HEK293 (cell line): ENCODE measurements around the gene REEP6.

Experiments used
- BCL11B ChIP-seq: fragments of 450-650 bp; formaldehyde crosslinking; IDR thresholded peaks from 2 replicates; pipeline ENCODE4 v1.5.1; 2016; ENCODE audit warnings: low read depth, missing biosample characterization, missing genetic modification characterization
- SALL2 ChIP-seq: fragments of 450-650 bp; formaldehyde crosslinking; IDR thresholded peaks from 2 replicates; pipeline ENCODE4 v1.5.0; 2017; ENCODE audit warnings: missing biosample characterization, mild to moderate bottlenecking, missing genetic modification characterization, borderline replicate concordance
- SP7 ChIP-seq: fragments of 450-650 bp; formaldehyde crosslinking; IDR thresholded peaks from 2 replicates; pipeline ENCODE4 v1.5.1; 2016; ENCODE audit warnings: missing biosample characterization, missing genetic modification characterization
- ZNF394 ChIP-seq: fragments of 450-650 bp; formaldehyde crosslinking; IDR thresholded peaks from 2 replicates; pipeline ENCODE4 v1.5.1; 2016; ENCODE audit warnings: missing biosample characterization, missing genetic modification characterization, mild to moderate bottlenecking, moderate library complexity, borderline replicate concordance
- ZNF830 ChIP-seq: fragments of 450-650 bp; IDR thresholded peaks from 2 replicates; pipeline ENCODE4 v1.5.0; 2018; ENCODE audit warnings: missing biosample characterization, missing genetic modification characterization, low read depth, mild to moderate bottlenecking, moderate library complexity
- ZSCAN23 ChIP-seq: fragments of 450-650 bp; formaldehyde crosslinking; IDR thresholded peaks from 2 replicates; pipeline ENCODE4 v1.5.1; 2016; ENCODE audit warnings: missing biosample characterization, missing genetic modification characterization
- TF ChIP-seq, protein P1 (sequence below): fragments of 450-650 bp; formaldehyde crosslinking; IDR thresholded peaks from 2 replicates; pipeline ENCODE4 v1.5.1; 2016; ENCODE audit warnings: missing biosample characterization, missing genetic modification characterization
- TF ChIP-seq, protein P2 (sequence below): fragments of 450-650 bp; formaldehyde crosslinking; IDR thresholded peaks from 2 replicates; pipeline ENCODE4 v1.5.1; 2016; ENCODE audit warnings: missing biosample characterization, missing genetic modification characterization, borderline replicate concordance
- TF ChIP-seq, protein P3 (sequence below): fragments of 450-650 bp; formaldehyde crosslinking; IDR thresholded peaks from 2 replicates; pipeline ENCODE4 v1.5.1; 2016; ENCODE audit warnings: missing biosample characterization, missing genetic modification characterization
- TF ChIP-seq, protein P4 (sequence below): fragments of 450-650 bp; formaldehyde crosslinking; IDR thresholded peaks from 2 replicates; pipeline ENCODE4 v1.5.1; 2016; ENCODE audit warnings: missing biosample characterization, missing genetic modification characterization
- TF ChIP-seq, protein P5 (sequence below): fragments of 450-650 bp; formaldehyde crosslinking; IDR thresholded peaks from 2 replicates; pipeline ENCODE4 v1.5.1; 2016; ENCODE audit warnings: missing biosample characterization, missing genetic modification characterization
- TF ChIP-seq, protein P6 (sequence below): fragments of 450-650 bp; formaldehyde crosslinking; IDR thresholded peaks from 2 replicates; pipeline ENCODE4 v1.5.1; 2016; ENCODE audit warnings: missing biosample characterization, missing genetic modification characterization
- TF ChIP-seq, protein P7 (sequence below): fragments of 450-650 bp; formaldehyde crosslinking; IDR thresholded peaks from 2 replicates; pipeline ENCODE4 v1.5.1; 2017; ENCODE audit warnings: missing biosample characterization, missing genetic modification characterization
- TF ChIP-seq, protein P8 (sequence below): fragments of 450-650 bp; formaldehyde crosslinking; IDR thresholded peaks from 2 replicates; pipeline ENCODE4 v1.5.1; 2016; ENCODE audit warnings: missing biosample characterization, missing genetic modification characterization

DNA sequence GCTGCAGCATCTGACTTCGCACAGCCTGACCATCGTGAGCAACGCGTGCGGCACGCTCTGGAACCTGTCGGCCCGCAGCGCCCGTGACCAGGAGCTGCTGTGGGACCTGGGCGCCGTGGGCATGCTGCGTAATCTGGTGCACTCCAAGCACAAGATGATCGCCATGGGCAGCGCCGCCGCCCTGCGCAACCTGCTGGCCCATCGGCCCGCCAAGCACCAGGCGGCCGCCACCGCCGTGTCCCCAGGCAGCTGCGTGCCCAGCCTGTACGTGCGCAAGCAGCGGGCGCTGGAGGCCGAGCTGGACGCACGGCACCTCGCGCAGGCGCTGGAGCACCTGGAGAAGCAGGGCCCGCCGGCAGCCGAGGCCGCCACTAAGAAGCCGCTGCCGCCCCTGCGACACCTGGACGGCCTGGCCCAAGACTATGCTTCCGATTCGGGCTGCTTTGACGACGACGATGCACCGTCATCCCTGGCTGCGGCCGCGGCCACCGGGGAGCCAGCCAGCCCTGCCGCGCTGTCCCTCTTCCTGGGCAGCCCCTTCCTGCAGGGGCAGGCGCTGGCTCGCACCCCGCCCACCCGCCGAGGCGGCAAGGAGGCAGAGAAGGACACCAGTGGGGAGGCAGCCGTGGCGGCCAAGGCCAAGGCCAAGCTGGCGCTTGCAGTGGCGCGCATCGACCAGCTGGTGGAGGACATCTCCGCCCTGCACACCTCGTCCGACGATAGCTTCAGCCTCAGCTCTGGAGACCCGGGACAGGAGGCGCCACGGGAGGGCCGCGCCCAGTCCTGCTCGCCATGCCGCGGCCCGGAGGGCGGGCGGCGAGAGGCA lies 25.6 kb upstream of the REEP6 start:
- TF ChIP-seq, protein P1, sequence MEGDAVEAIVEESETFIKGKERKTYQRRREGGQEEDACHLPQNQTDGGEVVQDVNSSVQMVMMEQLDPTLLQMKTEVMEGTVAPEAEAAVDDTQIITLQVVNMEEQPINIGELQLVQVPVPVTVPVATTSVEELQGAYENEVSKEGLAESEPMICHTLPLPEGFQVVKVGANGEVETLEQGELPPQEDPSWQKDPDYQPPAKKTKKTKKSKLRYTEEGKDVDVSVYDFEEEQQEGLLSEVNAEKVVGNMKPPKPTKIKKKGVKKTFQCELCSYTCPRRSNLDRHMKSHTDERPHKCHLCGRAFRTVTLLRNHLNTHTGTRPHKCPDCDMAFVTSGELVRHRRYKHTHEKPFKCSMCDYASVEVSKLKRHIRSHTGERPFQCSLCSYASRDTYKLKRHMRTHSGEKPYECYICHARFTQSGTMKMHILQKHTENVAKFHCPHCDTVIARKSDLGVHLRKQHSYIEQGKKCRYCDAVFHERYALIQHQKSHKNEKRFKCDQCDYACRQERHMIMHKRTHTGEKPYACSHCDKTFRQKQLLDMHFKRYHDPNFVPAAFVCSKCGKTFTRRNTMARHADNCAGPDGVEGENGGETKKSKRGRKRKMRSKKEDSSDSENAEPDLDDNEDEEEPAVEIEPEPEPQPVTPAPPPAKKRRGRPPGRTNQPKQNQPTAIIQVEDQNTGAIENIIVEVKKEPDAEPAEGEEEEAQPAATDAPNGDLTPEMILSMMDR = no peak
- TF ChIP-seq, protein P2, sequence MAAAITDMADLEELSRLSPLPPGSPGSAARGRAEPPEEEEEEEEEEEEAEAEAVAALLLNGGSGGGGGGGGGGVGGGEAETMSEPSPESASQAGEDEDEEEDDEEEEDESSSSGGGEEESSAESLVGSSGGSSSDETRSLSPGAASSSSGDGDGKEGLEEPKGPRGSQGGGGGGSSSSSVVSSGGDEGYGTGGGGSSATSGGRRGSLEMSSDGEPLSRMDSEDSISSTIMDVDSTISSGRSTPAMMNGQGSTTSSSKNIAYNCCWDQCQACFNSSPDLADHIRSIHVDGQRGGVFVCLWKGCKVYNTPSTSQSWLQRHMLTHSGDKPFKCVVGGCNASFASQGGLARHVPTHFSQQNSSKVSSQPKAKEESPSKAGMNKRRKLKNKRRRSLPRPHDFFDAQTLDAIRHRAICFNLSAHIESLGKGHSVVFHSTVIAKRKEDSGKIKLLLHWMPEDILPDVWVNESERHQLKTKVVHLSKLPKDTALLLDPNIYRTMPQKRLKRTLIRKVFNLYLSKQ = no peak
- TF ChIP-seq, protein P3, sequence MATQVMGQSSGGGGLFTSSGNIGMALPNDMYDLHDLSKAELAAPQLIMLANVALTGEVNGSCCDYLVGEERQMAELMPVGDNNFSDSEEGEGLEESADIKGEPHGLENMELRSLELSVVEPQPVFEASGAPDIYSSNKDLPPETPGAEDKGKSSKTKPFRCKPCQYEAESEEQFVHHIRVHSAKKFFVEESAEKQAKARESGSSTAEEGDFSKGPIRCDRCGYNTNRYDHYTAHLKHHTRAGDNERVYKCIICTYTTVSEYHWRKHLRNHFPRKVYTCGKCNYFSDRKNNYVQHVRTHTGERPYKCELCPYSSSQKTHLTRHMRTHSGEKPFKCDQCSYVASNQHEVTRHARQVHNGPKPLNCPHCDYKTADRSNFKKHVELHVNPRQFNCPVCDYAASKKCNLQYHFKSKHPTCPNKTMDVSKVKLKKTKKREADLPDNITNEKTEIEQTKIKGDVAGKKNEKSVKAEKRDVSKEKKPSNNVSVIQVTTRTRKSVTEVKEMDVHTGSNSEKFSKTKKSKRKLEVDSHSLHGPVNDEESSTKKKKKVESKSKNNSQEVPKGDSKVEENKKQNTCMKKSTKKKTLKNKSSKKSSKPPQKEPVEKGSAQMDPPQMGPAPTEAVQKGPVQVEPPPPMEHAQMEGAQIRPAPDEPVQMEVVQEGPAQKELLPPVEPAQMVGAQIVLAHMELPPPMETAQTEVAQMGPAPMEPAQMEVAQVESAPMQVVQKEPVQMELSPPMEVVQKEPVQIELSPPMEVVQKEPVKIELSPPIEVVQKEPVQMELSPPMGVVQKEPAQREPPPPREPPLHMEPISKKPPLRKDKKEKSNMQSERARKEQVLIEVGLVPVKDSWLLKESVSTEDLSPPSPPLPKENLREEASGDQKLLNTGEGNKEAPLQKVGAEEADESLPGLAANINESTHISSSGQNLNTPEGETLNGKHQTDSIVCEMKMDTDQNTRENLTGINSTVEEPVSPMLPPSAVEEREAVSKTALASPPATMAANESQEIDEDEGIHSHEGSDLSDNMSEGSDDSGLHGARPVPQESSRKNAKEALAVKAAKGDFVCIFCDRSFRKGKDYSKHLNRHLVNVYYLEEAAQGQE (tag by site-specific recombination) = no peak
- TF ChIP-seq, protein P4, sequence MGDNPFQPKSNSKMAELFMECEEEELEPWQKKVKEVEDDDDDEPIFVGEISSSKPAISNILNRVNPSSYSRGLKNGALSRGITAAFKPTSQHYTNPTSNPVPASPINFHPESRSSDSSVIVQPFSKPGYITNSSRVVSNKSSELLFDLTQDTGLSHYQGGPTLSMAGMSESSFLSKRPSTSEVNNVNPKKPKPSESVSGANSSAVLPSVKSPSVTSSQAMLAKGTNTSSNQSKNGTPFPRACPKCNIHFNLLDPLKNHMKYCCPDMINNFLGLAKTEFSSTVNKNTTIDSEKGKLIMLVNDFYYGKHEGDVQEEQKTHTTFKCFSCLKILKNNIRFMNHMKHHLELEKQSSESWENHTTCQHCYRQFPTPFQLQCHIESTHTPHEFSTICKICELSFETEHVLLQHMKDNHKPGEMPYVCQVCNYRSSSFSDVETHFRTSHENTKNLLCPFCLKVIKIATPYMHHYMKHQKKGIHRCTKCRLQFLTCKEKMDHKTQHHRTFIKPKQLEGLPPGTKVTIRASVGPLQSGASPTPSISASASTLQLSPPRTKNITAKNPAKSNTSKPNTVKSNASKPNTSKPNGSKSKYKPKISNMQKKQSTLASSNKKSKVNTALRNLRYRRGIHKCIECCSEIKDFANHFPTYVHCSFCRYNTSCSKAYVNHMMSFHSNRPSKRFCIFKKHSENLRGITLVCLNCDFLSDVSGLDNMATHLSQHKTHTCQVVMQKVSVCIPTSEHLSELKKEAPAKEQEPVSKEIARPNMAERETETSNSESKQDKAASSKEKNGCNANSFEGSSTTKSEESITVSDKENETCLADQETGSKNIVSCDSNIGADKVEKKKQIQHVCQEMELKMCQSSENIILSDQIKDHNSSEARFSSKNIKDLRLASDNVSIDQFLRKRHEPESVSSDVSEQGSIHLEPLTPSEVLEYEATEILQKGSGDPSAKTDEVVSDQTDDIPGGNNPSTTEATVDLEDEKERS = no peak
- TF ChIP-seq, protein P5, sequence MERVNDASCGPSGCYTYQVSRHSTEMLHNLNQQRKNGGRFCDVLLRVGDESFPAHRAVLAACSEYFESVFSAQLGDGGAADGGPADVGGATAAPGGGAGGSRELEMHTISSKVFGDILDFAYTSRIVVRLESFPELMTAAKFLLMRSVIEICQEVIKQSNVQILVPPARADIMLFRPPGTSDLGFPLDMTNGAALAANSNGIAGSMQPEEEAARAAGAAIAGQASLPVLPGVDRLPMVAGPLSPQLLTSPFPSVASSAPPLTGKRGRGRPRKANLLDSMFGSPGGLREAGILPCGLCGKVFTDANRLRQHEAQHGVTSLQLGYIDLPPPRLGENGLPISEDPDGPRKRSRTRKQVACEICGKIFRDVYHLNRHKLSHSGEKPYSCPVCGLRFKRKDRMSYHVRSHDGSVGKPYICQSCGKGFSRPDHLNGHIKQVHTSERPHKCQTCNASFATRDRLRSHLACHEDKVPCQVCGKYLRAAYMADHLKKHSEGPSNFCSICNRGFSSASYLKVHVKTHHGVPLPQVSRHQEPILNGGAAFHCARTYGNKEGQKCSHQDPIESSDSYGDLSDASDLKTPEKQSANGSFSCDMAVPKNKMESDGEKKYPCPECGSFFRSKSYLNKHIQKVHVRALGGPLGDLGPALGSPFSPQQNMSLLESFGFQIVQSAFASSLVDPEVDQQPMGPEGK (tag by site-specific recombination) = no peak
- TF ChIP-seq BCL11B (no peak), ZNF394 (no peak), SALL2 (tag by site-specific recombination) (no peak), SP7 (no peak), ZNF830 (tag by site-specific recombination) (no peak), ZSCAN23 (no peak)
- TF ChIP-seq, protein P6, sequence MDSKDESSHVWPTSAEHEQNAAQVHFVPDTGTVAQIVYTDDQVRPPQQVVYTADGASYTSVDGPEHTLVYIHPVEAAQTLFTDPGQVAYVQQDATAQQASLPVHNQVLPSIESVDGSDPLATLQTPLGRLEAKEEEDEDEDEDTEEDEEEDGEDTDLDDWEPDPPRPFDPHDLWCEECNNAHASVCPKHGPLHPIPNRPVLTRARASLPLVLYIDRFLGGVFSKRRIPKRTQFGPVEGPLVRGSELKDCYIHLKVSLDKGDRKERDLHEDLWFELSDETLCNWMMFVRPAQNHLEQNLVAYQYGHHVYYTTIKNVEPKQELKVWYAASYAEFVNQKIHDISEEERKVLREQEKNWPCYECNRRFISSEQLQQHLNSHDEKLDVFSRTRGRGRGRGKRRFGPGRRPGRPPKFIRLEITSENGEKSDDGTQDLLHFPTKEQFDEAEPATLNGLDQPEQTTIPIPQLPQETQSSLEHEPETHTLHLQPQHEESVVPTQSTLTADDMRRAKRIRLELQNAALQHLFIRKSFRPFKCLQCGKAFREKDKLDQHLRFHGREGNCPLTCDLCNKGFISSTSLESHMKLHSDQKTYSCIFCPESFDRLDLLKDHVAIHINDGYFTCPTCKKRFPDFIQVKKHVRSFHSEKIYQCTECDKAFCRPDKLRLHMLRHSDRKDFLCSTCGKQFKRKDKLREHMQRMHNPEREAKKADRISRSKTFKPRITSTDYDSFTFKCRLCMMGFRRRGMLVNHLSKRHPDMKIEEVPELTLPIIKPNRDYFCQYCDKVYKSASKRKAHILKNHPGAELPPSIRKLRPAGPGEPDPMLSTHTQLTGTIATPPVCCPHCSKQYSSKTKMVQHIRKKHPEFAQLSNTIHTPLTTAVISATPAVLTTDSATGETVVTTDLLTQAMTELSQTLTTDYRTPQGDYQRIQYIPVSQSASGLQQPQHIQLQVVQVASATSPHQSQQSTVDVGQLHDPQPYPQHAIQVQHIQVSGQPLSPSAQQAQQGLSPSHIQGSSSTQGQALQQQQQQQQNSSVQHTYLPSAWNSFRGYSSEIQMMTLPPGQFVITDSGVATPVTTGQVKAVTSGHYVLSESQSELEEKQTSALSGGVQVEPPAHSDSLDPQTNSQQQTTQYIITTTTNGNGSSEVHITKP (tag by site-specific recombination) = no peak
- TF ChIP-seq, protein P7, sequence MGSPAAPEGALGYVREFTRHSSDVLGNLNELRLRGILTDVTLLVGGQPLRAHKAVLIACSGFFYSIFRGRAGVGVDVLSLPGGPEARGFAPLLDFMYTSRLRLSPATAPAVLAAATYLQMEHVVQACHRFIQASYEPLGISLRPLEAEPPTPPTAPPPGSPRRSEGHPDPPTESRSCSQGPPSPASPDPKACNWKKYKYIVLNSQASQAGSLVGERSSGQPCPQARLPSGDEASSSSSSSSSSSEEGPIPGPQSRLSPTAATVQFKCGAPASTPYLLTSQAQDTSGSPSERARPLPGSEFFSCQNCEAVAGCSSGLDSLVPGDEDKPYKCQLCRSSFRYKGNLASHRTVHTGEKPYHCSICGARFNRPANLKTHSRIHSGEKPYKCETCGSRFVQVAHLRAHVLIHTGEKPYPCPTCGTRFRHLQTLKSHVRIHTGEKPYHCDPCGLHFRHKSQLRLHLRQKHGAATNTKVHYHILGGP (tag by site-specific recombination) = no peak
- TF ChIP-seq, protein P8, sequence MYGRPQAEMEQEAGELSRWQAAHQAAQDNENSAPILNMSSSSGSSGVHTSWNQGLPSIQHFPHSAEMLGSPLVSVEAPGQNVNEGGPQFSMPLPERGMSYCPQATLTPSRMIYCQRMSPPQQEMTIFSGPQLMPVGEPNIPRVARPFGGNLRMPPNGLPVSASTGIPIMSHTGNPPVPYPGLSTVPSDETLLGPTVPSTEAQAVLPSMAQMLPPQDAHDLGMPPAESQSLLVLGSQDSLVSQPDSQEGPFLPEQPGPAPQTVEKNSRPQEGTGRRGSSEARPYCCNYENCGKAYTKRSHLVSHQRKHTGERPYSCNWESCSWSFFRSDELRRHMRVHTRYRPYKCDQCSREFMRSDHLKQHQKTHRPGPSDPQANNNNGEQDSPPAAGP (tag by site-specific recombination) = no peak
